Right hindlimb (tissue), 1 donor: ENCODE measurements around the gene RUNX1.
"Not testable (repeated sequence)": the region's sequence is repeated elsewhere in the genome, so short reads cannot be mapped to it uniquely, and the experiment has no call there.

Experiments used
- DNase-seq: peaks from one replicate; pipeline ENCODE4 v3.0.0-alpha.2; 2018

The RUNX1 gene

DNA sequence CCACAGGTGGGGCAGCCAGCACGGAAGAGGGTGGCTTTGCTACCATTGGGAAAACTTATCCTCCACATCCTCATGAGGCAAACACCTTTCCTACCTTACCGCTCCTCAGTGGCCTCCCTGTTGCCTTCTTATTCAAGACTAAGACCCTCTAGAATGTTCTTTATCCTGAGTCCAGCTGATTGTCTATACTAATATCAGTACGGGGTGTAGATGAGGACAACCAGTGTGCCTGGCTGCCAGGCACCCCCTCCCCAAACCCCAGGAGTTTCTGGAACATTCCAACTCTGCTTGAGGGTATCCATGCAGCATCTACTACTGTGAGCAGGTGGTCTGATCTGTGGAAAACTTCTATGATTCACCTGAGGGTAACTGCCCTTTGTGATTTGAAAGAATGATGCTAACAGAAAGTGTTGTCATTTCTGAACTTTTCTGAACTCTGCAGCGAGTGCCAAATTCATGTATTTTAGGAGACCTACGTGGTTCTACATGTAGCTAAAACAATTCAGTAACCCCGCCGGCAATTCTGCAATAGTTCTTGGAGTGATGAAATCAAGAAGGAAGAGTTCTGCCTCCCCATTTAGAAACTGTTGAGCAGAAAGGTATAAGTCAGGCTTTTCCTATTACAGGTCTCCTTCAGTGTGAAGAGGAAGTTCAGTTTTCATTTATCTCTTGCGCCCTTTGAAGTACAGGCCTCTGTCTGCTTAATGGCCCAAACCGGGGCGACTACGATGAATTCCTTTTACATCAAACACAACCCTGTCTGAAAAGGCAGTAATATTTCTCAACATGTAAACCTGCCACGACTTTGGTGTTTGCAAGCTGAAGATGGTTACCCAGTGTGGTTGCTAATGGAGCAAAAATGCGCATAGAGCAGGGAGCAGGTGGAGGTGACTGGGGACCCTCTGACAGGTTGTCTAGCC is 80.4 kb downstream of the RUNX1 start:
- no peak for DNase-seq

DNA sequence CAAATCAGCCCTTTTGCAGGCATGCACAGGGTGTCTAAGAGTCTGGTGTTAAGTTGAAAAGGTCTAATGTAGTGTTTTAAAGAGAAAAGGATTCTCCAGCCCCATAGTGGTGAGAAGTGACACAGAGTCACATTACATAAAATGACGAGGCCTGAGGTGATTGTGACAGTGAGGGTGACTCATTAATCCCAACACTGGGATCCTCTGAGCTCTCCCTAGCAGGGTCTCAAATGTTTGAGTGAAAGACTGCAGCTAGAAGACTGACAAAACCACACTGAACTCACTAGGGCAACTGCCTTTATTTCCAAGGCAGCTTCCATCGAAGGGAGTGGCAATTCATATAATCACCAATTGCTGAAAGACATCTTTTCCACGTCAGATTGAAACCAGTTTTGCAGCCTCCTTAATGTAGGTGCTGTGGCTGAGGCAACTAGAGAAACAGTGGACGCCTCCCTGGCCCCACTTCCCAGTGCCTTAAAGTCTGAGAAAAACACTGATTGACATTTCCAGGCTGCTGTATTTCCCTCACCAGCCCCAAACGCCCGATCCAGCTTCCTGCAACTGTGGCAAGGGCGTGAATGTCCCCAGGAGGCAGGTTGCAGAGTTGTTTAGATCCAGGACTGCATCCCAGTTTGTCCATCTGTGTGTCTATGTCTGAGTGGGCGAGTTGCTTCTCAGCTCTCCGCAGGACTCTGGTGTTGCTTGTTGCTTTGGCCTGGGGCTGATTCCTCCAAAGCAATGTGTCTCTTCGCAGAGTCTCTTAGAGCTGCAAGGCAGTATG is 81.4 kb downstream of the RUNX1 start:
- no peak for DNase-seq

DNA sequence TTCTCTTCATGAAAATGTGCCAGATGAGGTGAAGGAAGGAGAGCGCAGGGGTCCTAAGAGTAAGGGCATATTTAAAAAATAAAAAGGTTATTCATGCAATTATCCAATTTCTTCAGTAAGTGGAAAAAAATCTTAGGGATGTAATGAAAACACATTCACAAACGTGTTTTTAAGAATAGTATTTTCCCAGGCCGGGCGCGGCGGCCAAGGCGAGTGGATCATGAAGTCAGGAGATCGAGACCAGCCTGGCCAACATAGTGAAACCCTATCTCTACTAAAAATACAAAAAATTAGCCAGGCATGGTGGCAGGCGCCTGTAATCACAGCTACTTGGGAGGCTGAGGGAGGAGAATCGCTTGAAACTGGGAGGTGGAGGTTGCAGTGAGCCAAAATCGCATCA is 82.2 kb downstream of the RUNX1 start:
- DNase-seq, result not testable (repeated sequence)

DNA sequence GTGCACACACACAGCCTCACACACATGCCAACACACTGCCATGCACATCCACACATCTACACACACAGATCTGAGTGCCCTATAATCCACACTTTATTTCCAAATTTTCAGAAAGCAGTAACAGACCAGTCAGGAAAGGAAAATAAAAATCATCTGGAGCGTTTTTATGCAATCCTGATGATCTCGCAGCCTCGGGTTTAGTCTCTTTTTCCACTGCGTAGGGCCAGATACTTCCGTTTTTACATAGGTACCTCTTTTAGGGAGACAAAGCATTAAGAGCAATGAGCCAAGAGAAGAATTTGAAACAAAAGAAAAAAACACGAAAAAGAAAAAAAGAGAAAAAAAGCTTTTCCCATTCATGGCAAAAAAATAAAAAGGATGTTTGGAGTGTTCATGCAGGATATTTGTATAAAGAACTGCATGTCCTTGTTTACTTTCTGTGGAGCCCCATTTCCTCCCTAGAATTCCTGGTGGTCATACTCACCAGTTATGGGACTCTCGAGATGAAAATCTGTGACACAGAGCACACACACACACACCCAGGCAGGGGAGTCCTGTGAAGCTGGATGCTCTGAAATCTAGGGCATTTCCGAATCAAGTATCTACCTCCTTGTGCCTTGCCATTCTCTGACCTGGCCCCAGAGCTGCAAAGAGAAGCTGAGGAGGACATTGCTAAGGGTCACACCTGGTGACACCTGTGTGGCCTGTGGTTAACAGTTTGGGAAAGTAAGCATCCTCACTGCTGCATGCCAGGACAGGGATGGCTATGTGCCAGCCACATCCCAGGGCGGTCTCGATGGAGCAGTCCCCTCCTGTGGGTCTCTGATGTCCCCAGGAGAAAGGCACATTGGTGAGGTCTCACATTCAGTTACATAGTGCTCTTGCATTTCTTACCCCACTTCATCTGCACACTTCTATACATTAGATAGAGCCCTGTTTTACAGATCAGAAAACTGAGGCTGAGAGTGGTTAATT is 83.6 kb downstream of the RUNX1 start:
- no peak for DNase-seq

DNA sequence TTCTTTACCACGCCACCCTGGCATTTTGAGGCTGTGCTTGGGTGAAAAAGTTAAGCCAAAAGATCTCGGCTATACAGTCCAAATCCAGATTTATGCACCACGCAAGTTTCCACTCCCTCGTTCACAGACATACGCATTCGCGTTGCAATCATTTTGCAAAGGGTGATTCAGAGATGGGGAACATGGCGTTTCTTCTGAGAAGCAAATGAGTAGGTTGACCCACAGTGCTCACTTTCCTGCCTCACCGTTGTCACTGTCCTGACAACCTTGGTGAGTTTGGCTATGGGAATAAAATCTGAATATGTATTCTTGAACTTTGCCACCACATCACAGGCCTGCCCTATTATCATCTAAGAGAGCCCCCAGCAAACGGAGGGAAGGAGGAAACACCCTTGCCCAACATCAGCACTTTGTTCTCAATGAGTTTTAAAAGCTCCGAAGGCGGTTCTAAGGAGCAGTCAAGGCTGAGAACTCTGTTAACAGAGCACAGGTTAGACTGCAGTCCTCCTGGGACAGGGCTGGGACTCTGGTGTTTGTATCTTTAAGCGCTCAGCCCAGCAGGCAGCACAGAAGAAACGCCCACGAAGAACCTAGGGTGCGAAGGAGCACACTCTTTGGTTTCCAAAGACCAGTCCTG is 86.4 kb downstream of the RUNX1 start:
- no peak for DNase-seq

DNA sequence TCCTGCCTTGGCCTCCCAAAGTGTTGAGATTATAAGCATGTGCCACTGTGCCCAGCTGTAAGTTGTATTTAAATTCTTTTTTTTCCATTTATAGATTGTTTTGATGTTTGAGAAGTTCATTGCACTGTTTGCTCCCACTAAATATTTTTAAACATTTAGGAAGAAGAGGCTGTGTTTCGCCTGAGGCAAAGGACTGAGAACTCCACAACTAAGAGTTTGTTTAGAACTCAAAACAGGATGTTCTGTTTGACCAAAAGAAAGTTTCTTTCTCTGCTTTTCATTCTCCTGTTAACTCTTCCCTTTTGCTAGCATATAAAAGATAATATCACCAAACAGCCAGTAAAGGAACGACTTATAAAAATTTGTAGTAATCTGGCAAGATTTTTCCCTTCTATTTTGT is 87.0 kb downstream of the RUNX1 start:
- no peak for DNase-seq

DNA sequence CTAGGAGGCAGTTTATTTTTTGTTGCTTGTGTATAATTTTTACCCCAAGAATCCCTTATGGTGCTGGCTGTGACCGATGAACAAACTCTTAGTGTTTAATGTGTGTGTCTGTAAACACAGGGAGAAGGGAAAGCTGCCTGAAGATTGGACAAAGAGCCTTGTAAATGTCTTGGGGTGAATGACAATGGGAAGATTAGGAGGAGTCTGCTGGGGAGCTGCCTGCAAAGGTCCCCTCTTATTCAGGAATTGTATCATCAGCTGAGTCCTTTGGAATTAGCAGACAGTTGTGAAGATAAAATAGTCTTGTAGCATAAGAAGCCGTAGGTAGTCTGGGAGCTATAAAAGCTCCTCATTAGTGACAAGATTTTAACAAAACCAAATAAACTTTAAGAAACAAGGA is 88.4 kb downstream of the RUNX1 start:
- DNase-seq, result no peak

DNA sequence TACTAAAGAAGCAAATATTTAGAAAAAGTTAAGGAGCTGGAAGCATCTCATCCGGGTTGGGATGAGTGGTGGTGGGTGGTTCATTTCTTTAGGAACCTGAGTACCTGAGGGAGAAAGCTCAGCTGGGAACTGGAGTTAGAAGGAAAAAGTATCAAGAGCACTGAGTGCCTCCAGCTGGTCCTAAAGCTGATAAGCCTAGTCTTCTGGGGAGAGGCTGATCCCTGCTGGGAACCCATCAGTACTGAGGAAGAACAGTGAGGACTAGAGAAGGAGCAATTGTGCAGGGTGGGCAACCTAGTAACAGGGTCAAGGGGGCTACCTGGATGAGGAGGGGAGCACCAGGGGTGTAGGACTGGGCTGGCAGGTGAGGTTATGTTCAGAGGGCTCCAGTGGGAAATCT is 89.5 kb downstream of the RUNX1 start:
- DNase-seq, result no peak

DNA sequence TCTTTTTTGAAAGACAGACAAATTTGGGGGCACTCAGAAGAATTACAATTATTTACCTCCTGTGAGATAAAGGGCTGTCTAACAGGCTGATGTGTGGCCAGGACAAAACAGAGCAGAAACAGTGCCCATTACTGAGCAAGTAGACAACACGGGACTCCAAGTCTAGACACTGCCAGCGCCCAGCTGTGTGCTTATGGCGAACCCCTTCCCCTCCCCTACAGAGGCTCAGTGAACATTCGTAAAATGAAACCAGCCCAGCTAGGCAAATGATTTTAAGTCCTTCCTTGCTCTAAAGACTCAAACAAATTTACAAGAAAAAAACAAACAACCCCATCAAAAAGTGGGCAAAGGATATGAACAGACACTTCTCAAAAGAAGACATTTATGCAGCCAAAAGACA is 91.1 kb downstream of the RUNX1 start:
- no peak for DNase-seq

DNA sequence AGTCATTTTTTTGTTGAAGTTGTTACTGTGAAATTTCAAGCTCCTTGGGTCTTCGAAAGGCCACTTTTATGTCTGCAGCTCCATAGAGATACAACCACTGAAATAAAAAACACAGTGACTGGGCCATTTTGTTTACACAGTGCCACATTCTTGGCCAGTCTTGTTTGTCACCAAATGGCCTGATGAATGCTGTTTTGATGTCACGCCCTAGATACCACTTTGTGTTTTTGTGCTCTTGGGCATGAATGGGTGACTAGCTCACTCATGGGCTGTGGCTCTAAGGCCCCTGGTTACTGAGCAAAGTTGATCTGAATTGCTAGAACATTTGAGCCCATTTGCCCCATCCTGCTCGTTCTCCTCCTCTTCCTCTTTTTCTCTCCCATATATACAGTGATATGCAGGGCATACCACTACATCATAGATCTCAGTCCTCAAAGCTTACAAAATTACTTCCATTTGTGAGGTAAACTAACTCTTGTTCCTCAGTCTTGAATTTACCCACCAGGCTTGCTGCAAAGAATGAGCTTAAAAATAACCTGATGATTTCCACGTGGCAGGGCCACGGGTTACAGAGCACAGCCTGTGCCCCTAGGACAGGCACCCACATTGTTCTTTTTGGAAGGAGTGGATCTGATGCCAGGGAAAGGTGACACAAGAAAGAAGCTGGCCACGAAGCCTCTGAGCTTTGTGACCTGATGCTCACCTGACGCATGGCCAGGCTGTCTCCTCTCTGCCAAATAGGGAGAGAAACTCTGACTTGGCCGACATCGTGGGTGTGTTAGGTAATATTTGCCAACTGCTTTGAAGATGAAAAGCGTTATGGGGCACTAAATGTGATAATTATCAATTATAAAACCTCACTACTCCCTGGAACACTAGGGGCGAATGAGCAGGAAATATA is 92.4 kb downstream of the RUNX1 start:
- DNase-seq, result no peak

DNA sequence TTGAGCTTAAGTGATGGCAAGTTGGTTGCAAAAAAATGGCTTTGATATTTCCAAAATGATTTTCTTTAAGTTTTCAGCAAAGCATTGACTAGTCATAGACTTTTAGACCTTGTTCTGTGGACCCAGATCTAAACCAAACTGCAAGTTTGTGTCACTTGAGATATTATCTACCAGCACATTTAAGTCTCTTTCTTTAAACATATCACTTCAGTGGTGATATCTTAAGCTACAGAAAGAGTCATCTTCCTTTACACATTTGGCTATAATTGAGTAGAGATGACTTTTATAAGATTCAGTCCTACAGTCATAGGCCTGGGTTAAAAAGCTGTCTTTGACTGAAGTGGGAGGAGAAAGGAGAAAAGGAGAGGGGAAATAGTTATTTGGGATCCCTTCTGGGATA is 95.2 kb downstream of the RUNX1 start:
- DNase-seq, result no peak

DNA sequence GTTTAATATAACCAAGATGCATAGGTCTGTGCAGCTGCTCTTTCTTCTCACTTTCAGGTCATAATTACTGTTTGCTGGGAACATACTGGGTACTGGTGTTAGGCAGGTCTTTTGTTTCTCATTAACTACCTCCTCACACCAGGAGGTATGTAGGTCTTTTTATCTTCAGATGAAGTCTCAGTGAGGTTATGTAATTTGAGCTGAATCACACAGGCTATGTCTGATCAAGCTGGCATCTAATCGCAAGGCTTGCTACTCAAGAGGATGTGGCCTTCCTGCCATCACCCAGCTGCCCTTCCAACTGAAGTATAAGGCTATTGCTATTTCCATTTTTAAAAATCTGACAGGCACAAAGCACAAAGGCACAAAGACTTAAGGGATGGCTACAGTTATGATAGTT is 96.4 kb downstream of the RUNX1 start:
- DNase-seq, result no peak

DNA sequence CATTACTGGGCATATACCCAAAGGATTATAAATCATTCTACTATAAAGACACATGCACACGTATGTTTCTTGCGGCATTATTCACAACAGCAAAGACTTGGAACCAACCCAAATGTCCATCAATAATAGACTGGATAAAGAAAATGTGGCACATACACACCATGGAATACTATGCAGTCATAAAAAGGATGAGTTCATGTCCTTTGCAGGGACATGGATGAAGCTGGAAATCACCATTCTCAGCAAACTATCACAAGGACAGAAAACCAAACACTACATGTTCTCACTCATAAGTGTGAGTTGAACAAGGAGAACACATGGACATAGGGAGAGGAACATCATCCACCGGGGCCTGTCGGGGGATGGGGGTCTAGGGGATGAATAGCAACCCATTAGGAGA is 97.2 kb downstream of the RUNX1 start:
- DNase-seq, result not testable (repeated sequence)

DNA sequence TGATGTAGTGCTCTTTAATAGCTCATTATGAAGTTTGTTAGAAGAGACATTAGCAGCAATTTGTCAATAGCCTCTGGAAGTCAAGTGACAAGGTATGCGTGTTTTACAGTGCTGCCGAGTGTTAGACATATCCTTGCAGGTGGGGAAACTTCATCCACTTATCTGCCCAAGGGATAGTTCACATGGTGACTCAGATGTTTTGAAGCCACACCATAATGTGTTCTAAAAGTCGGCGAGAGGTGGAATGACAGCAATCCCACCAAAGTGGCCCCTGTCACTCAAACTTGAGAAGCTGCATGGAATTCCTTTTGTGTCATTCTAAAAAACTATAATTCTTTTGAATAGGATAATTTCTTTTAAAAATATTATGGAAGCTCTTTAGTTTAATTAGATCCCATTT is 98.1 kb downstream of the RUNX1 start:
- DNase-seq, result no peak

DNA sequence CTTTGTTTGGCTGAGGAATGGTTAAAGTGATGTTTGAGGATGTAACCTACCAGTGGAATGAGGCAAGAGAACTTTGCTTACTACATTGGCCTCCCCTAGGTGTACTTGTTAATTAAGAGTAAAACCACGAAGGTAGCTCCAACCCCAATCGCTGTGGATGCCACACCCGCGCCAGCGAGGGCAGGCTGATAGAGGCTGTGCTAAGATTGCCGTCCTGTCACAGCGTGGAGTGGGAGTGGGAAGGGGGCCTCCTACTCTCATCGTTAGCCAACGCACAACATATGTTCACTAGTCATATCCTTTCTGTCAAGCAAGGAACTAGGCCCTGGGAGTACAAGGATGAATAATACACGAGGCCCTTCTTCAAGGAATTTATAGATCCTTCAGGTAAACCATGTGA is 99.6 kb downstream of the RUNX1 start:
- DNase-seq, result no peak

DNA sequence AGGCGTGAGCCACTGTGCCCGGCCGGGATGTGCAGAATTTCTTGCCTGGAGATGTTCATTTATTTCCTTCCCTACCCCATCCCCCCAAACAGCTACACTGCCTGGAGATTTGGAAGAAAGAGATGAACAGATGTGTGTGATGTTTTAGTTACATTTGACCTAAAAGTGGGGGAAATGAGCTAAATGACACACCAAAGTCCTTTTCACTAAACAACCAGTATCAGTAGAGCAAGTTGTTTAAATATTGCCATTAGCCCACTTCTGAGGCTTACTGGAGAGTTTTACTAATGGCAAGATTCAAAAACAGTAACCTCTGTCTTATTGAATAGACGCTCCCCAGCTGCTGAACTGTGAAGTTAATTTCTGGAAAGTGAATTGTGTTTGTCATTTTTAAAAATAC is 100.1 kb downstream of the RUNX1 start:
- no peak for DNase-seq

DNA sequence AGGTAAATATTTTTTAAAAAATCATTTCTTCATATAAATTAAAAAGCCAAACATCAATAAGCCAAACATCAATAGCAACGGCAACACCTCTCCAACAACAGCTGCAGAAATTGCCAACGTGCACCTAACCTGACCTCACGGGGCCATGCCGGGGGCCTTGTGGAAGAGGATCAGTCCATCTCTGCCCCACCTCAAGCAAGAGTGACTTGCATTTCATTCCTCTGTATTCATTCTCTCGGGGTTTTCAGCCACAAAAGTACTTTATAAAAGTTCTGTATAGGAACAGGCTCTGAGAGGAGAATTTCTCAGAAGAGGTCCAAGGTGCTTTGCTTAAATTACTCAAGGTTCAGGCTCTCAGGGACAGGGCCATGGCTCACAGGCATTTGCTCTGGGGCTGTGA is 100.9 kb downstream of the RUNX1 start:
- no peak for DNase-seq

DNA sequence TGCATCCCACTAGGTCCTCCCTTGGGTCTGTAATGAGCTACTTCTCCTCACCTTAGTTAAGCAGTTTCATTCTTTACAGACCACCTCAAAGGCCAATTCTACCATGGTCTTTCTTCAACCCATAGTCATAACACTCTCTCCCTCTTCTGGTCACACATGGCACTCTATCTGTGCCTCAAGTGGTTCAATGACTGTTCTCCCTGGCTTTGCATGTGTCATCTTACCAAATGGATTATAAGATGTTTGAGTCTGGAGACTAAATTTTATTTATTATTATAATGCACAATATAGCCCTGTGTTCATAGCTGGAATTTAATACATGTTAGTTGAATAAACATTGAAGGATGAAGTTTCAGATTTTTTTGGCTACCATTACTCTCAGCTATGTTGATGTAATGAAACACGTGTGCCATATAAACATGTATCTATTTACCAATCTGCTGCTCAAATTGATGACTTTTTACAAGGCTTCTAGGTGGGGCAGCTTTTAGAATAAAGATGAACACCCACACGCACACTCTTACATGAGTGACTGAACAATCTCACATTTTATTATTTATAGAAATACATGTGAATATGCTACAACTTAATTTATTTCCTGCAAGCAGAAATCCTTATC is 102.1 kb downstream of the RUNX1 start:
- DNase-seq, result no peak

DNA sequence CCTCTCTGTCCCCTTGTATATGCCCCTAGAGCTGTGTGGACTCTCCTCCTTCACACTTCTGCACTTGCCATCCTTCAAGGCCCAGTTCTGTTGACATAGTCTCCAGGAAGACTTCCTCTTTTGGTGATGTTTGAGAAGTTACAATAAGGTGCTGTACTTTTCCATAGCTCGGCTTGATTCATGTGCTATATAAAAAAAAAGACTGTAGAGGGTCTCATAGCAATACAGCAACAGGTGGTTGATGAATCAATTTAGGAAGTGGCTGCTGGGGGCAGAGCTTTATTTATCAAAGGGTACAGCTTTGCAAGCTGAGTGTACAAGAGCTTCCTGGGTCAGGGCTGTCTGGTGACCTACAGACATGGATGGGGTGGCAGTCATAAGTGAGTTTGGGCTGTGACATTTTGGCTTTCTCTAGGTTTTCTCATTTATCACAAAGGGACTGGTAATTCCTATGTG is 102.7 kb downstream of the RUNX1 start:
- DNase-seq, result no peak

DNA sequence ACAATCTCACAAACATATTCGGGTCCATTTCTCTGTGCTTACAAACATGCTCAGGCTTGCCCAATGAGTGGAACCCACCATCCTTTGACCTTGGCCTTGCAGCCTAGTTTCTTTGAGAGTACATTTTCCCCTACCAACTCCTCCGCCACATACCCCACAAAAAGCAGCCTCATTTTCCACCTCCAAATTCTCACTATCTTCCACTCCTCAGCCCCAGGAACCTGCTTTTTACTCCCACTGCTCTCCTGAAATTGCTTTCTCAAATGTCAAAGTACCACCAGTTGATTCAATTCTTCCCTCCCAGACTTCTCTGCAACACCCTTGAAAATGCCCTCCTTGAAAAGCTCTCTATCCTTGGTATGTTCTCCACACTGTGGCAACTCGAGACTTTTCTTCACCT is 103.8 kb downstream of the RUNX1 start:
- no peak for DNase-seq
